Pancreas (tissue), 10 donors: ENCODE measurements around the gene NCAPG2. TPM values are rescaled to one million over a fixed set of nuclear protein-coding genes. Genes with fewer than 3 reads are reported as not detected.
"Not testable (repeated sequence)": the region's sequence is repeated elsewhere in the genome, so short reads cannot be mapped to it uniquely, and the experiment has no call there.

Source experiments
- ATAC-seq, 4 donors: fragments of 200-7000 bp; cut with Tn5 transposase; one replicate each; pipeline versions ENCODE4 v1.8.0 to v1.9.1; 2020; ENCODE audit warnings: mild to moderate bottlenecking in 4 of 4, moderate library complexity in 4 of 4
- DNase-seq, 6 donors: peaks; one replicate each; pipeline ENCODE4 v3.0.0-alpha.2; 2020
- FAIRE-seq: peaks from 2 replicates; lab custom pipeline; 2012; peaks lifted over from hg19 to GRCh38; lab: Jason Lieb, UNC
- H3K27ac ChIP-seq, 4 donors: fragments of 200-600 bp; sonication (generic); 1 replicate in 3 of 4; 2 replicates in 1 of 4; pipeline versions ENCODE4 v1.5.0 to v1.8.0; 2020
- H3K27me3 ChIP-seq, 4 donors: fragments of 200-600 bp; one replicate each; pipeline ENCODE4 v1.8.0; 2021
- H3K36me3 ChIP-seq, 3 donors: fragments of 200-600 bp; sonication (generic) in 1 of 3; one replicate each; pipeline versions ENCODE4 v1.5.0 to v1.8.0; 2020 to 2021
- H3K4me1 ChIP-seq, 3 donors: fragments of 200-600 bp; one replicate each; pipeline ENCODE4 v1.8.0; 2021
- H3K4me3 ChIP-seq, 4 donors: fragments of 200-600 bp; sonication (generic) in 2 of 4; one replicate each; pipeline versions ENCODE4 v1.5.0 to v1.8.0; 2020 to 2021
- H3K9me3 ChIP-seq, 4 donors: fragments of 200-600 bp; one replicate each; pipeline ENCODE4 v1.8.0; 2021
- WGBS, 2 donors: extraction: QIAGEN DNeasy Blood & Tissue Kit; methylation state at CpG; one replicate each; pipeline ENCODE4 v1.1.7; 2013; 5-methylcytosine and 5-hydroxymethylcytosine counted together
- intact Hi-C, 3 donors: fragments of 100-400 bp; cut with DNase I; formaldehyde crosslinking; loops; one replicate each; pipeline versions ENCODE4 v1.11.1 to v1.14.2; 2022
- polyA plus RNA-seq, 2 donors: library from polyadenylated mRNA; stranded (reverse); fragments of 200-250 nt; gene quantifications; one replicate each; pipeline ENCODE4 v1.2.3, GENCODE V29; 2013
- total RNA-seq, 6 donors: library from RNA; stranded (reverse); fragmentation: NEBNext Ultra II Directional in 4 of 6; extraction: Animal tissue kit (Norgen Biotek cat#: 25700) in 4 of 6; gene quantifications; one replicate each; pipeline versions ENCODE4 v1.2.1 to v1.2.4, GENCODE V29; 2021 to 2023
- TF ChIP-seq, protein P1 (sequence below), 4 donors: fragments of 200-600 bp; sonication (generic) in 3 of 4; IDR thresholded peaks; one replicate each; pipeline versions ENCODE4 v1.5.0 to v1.8.0; 2021; ENCODE audit warnings: antibody characterized with exemption in 4 of 4
- donor health status: healthy with polysubstance abuse.
- donor health status: DM: no; HTN: no; CAD: no; lungs with moderate emphysema.
- donor health status: DM: no; HTN: no; CAD: no.
- donor health status: control.
- donor health status: control.
- donor health status: Bipolar disorder and iron deficiency.
- donor health status: DM: yes; HTN: yes; CAD: no.
- donor health status: DM: no; HTN: no; CAD: no.
- donor health status: DM: no; HTN: no; CAD: no.
- donor health status: DM: yes; HTN: yes; CAD: no.

NCAPG2 gene
- total and polyA plus RNA-seq, 8 donors: 1.4 to 4.0 (median 3.1) TPM

- 90 to 97% methylated on average over 7 of the region's 7 CpGs for WGBS, 2 donors
These were observed 66.6 kb downstream of the NCAPG2 start for GRCh38 chr7:158638001-158638400.

GRCh38 chr7:158633055-158633956 lies 71.3 kb downstream of the NCAPG2 start:
- Histone ChIP-seq H3K27me3 (no peaks in the 10 kb centered on the region), H3K36me3 (no peaks in the 10 kb centered on the region), H3K4me3 (no peak overlapping the region), H3K4me1 (no peaks in the 10 kb centered on the region), H3K9me3 (no peaks in the 10 kb centered on the region), H3K27ac (no peak overlapping the region)
- intact Hi-C loops: no loop called here
- WGBS, 2 donors: 95% methylated on average over 11 of the region's 11 CpGs
- TF ChIP-seq, protein P1, sequence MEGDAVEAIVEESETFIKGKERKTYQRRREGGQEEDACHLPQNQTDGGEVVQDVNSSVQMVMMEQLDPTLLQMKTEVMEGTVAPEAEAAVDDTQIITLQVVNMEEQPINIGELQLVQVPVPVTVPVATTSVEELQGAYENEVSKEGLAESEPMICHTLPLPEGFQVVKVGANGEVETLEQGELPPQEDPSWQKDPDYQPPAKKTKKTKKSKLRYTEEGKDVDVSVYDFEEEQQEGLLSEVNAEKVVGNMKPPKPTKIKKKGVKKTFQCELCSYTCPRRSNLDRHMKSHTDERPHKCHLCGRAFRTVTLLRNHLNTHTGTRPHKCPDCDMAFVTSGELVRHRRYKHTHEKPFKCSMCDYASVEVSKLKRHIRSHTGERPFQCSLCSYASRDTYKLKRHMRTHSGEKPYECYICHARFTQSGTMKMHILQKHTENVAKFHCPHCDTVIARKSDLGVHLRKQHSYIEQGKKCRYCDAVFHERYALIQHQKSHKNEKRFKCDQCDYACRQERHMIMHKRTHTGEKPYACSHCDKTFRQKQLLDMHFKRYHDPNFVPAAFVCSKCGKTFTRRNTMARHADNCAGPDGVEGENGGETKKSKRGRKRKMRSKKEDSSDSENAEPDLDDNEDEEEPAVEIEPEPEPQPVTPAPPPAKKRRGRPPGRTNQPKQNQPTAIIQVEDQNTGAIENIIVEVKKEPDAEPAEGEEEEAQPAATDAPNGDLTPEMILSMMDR (IDR thresholded peaks at IDR 0.05): no peak
- DNase-seq (no peak), FAIRE-seq (no peak), ATAC-seq (no peak)

More at GRCh38 chr7:158638001-158638400, 66.6 kb downstream of the NCAPG2 start:
- no peaks in the 10 kb centered on the region for H3K9me3 ChIP-seq
- H3K27me3 ChIP-seq: no peaks in the 10 kb centered on the region
- H3K36me3 ChIP-seq: no peaks in the 10 kb centered on the region
- TF ChIP-seq, protein P1 (IDR thresholded peaks at IDR 0.05): no peak
- no peak for DNase-seq
- H3K4me1 ChIP-seq: no peaks in the 10 kb centered on the region
- ATAC-seq: no peak
- intact Hi-C loops: no loop called here
- no peak for FAIRE-seq
- H3K27ac ChIP-seq: no peak overlapping the region
- no peak overlapping the region for H3K4me3 ChIP-seq

DNA sequence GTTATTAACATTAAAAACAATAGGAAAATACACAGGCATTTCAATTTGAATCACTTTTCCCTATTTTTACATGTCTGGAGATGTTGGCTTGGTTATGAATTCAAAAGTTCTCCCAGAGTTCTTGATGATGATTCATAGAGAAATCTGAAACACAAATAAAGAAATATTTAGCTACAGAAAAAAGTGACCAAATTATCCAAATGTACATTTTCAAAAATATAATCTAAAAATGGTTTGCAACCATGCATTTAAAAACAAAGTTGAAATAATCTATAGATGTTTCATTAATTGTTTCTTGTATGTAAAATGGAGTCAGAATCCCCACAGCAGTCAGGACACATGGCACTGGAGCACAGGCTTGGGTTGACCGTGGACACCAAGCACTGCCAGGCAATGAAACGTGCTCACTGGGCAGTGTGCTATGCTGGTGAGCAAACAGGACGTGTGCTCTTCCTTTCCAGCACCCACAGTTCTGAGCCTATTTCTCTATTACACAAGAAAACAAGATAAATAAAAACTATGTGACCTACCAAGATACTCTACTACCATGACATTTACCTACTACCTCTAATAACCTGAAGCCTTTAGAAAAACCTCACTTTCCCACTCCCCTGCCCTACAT lies 72.9 kb downstream of the NCAPG2 start:
- intact Hi-C loops: no loop called here

DNA sequence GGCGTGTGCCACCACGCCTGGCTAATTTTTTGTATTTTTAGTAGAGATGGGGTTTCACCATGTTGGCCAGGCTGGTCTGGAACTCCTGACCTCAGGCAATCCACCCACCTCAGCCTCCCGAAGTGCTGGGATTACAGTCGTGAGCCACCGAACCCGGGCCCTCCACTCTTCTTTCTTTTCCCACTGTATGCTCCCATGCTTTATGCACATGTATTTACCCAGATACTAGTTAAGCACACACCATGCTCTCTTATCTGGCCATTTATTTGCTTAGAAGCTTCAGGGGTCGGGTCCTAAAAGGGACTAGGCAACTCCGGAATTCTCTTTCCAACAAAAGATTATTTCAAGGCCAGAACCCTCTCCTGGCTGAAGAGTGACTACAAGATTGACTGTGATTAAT lies 78.3 kb downstream of the NCAPG2 start:
- not testable (repeated sequence) for H3K4me1 ChIP-seq, FAIRE-seq

More for the DNA sequence above, 72.9 kb downstream of the NCAPG2 start:
- ATAC-seq: no peak
- H3K36me3 ChIP-seq: no peaks in the 10 kb centered on the region
- no peak for FAIRE-seq
- H3K4me3 ChIP-seq: no peak overlapping the region
- H3K27ac ChIP-seq: no peak overlapping the region
- TF ChIP-seq, protein P1 (IDR thresholded peaks at IDR 0.05): no peak
- no peak for DNase-seq
- 88 to 95% methylated on average over 3 of the region's 3 CpGs for WGBS, 2 donors
- no peaks in the 10 kb centered on the region for H3K9me3 ChIP-seq
- no peaks in the 10 kb centered on the region for H3K27me3 ChIP-seq
- no peaks in the 10 kb centered on the region for H3K4me1 ChIP-seq

GRCh38 chr7:158623241-158623640 lies 81.4 kb downstream of the NCAPG2 start:
- no peak for FAIRE-seq
- ATAC-seq: no peak

More for the DNA sequence above, 78.3 kb downstream of the NCAPG2 start:
- DNase-seq, ATAC-seq, H3K9me3 ChIP-seq, H3K4me3 ChIP-seq, intact Hi-C loops, H3K27me3 ChIP-seq, H3K27ac ChIP-seq, H3K36me3 ChIP-seq: not testable (repeated sequence)
- 73 to 82% methylated on average over 8 of the region's 8 CpGs for WGBS, 2 donors

More at GRCh38 chr7:158623241-158623640, 81.4 kb downstream of the NCAPG2 start:
- H3K27me3 ChIP-seq: no peaks in the 10 kb centered on the region
- TF ChIP-seq, protein P1 (IDR thresholded peaks at IDR 0.05): no peak
- no peaks in the 10 kb centered on the region for H3K36me3 ChIP-seq
- 95 to 97% methylated on average over 13 of the region's 13 CpGs for WGBS, 2 donors
- no peaks in the 10 kb centered on the region for H3K4me1 ChIP-seq
- H3K27ac ChIP-seq: no peak overlapping the region
- no peak overlapping the region for H3K4me3 ChIP-seq
- intact Hi-C loops: no loop called here
- H3K9me3 ChIP-seq: no peaks in the 10 kb centered on the region
- no peak for DNase-seq
